8988T (cell line): ENCODE results near the gene GRK1.

ENCODE experiments used
- DNase-seq: peaks from one replicate; pipeline ENCODE4 v3.0.0; 2011

Gene GRK1

GRCh38 chr13:113783200-113783881 lies 116.3 kb downstream of the GRK1 start:
- no peak for DNase-seq

GRCh38 chr13:113783966-113784644 lies 117.1 kb downstream of the GRK1 start:
- no peak for DNase-seq

GRCh38 chr13:113784645-113785024 lies 117.6 kb downstream of the GRK1 start:
- no peak for DNase-seq

GRCh38 chr13:113785051-113786010 lies 118.3 kb downstream of the GRK1 start:
- no peak for DNase-seq

- DNase-seq: no peak
These were observed 119.3 kb downstream of the GRK1 start for GRCh38 chr13:113786262-113786841.
